ENCODE data around the gene ZNF74. TPM values are rescaled to one million over a fixed set of nuclear protein-coding genes. Genes with fewer than 3 reads are reported as not detected.

ZNF74 gene
- total and polyA plus RNA-seq, 7 donors, result 1.4 to 18.8 (median 11.4) TPM

GRCh38 chr22:20436768-20437612 is 43.0 kb downstream of the ZNF74 start:
- Histone ChIP-seq H3K36me3 (peaks cover 0 to 6% (median 2%) of the 10 kb centered on the region in 4 donors), H3K4me1 (peaks cover 0 to 41% (median 35%) of the 10 kb centered on the region in 4 donors), H3K9me3 (no peaks in the 10 kb centered on the region), H3K4me3 (peak overlapping the region; percentile 49 to 58 (median 56)), H3K27ac (peak overlapping the region; percentile 73 to 91 (median 82)), H3K27me3 (peaks cover 0 to 23% (median 3%) of the 10 kb centered on the region in 3 donors)
- DNase-seq, result peak; percentile 72
- WGBS, 2 donors, result 2 to 3% methylated on average over 61 of the region's 61 CpGs
- intact Hi-C loops (cut with DNase I), result loop anchor here (5.0 kb wide), 1 partner anchor 60 kb away; the partner anchor contains the start of gene KLHL22
- TF ChIP-seq POLR2A (IDR thresholded peaks at IDR 0.05) (no peak), POLR2AphosphoS5 (IDR thresholded peaks at IDR 0.05) (no peak), CTCF (IDR thresholded peaks at IDR 0.05) (no peak), EP300 (IDR thresholded peaks at IDR 0.05) (no peak)

- TF ChIP-seq POLR2A (IDR thresholded peaks at IDR 0.05) (no peak), POLR2AphosphoS5 (IDR thresholded peaks at IDR 0.05) (peak in 2 of 4 donors; percentile 27), EP300 (IDR thresholded peaks at IDR 0.05) (no peak), CTCF (IDR thresholded peaks at IDR 0.05) (no peak)
- peaks cover 0 to 13% (median 6%) of the 10 kb centered on the region in 4 donors for H3K36me3 ChIP-seq
- peak within 1 kb of the TSS; percentile 55 to 61 (median 58) for H3K4me3 ChIP-seq
- DNase-seq, result peak; percentile 84
- peaks cover 0 to 41% (median 35%) of the 10 kb centered on the region in 4 donors for H3K4me1 ChIP-seq
- H3K9me3 ChIP-seq, result no peaks in the 10 kb centered on the region
- 3 to 7% methylated on average over 95 of the region's 95 CpGs for WGBS, 2 donors
- H3K27me3 ChIP-seq, result peaks cover 0 to 21% (median 0%) of the 10 kb centered on the region in 3 donors
- peak within 1 kb of the TSS; percentile 73 to 91 (median 82) for H3K27ac ChIP-seq
- intact Hi-C loops (cut with DNase I), result loop anchor here (5.0 kb wide), 1 partner anchor 59 kb away; the partner anchor contains the start of gene KLHL22
These were observed 43.9 kb downstream of the ZNF74 start, which contains the start of gene SCARF2 for GRCh38 chr22:20437613-20438426. Gene SCARF2 (minus strand): TSS chr22:20437825. CDS start chr22:20437754, 71 bp downstream.

- Histone ChIP-seq H3K36me3 (peaks cover 0 to 18% (median 6%) of the 10 kb centered on the region in 4 donors), H3K27me3 (peaks cover 0 to 21% (median 0%) of the 10 kb centered on the region in 3 donors), H3K4me1 (peaks cover 0 to 41% (median 35%) of the 10 kb centered on the region in 4 donors), H3K4me3 (peak overlapping the region; percentile 55 to 61 (median 58)), H3K9me3 (no peaks in the 10 kb centered on the region), H3K27ac (peak overlapping the region; percentile 73 to 91 (median 82))
- DNase-seq, result no peak
- TF ChIP-seq POLR2AphosphoS5 (IDR thresholded peaks at IDR 0.05), result no peak
- TF ChIP-seq EP300 (IDR thresholded peaks at IDR 0.05), result no peak
- no peak for TF ChIP-seq POLR2A (IDR thresholded peaks at IDR 0.05)
- TF ChIP-seq CTCF (IDR thresholded peaks at IDR 0.05), result no peak
- 36 to 45% methylated on average over 6 of the region's 6 CpGs for WGBS, 2 donors
- intact Hi-C loops (cut with DNase I), result loop anchor here (5.0 kb wide), 1 partner anchor 59 kb away; the partner anchor contains the start of gene KLHL22
These were observed 44.4 kb downstream of the ZNF74 start for GRCh38 chr22:20438427-20438677.

- peaks cover 0 to 41% (median 35%) of the 10 kb centered on the region in 4 donors for H3K4me1 ChIP-seq
- 65 to 77% methylated on average over 13 of the region's 13 CpGs for WGBS, 2 donors
- intact Hi-C loops (cut with DNase I), result loop anchor here (5.0 kb wide), 1 partner anchor 58 kb away; the partner anchor contains the start of gene KLHL22
- peaks cover 0 to 21% (median 0%) of the 10 kb centered on the region in 3 donors for H3K27me3 ChIP-seq
- TF ChIP-seq EP300 (IDR thresholded peaks at IDR 0.05) (no peak), POLR2AphosphoS5 (IDR thresholded peaks at IDR 0.05) (no peak), POLR2A (IDR thresholded peaks at IDR 0.05) (no peak), CTCF (IDR thresholded peaks at IDR 0.05) (no peak)
- H3K4me3 ChIP-seq, result peak overlapping the region; percentile 55 to 61 (median 58)
- peaks cover 0 to 22% (median 6%) of the 10 kb centered on the region in 4 donors for H3K36me3 ChIP-seq
- no peaks in the 10 kb centered on the region for H3K9me3 ChIP-seq
- DNase-seq, result peak; percentile 67
- H3K27ac ChIP-seq, result peak overlapping the region; percentile 73 to 91 (median 82)
These were observed 44.9 kb downstream of the ZNF74 start for GRCh38 chr22:20438678-20439492.

Data from sigmoid colon (tissue), 7 donors.